ENCODE results near the gene GRM4.

Gene GRM4

GRCh38 chr6:33993653-33994471 lies 152.0 kb downstream of the GRM4 start:
- no peak for DNase-seq (ENCODE audit: low spot score)

DNA sequence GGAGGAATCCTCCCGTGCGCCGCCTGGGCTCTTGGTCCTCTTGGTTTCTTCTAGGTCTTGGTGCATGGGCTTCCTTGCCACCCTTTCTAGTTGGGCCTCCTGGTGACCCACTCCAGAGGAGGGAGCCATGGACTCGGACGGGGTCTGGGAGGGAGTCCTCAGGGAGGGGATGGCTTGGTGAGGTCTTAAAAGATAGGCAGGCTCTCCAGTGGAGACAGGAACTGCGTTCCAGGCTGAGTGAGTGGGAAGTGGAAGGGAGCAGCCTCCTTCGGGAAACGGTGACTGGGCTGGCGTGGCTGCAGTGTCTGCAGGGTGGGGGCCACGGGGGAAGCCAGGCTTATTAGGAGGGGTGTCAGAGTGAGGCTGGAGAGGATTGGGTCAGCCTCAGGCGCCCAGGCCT lies 152.8 kb downstream of the GRM4 start:
- DNase-seq (ENCODE audit: low spot score) = no peak

- DNase-seq (ENCODE audit: low spot score) = no peak
Measured at GRCh38 chr6:33992191-33992590, 153.7 kb downstream of the GRM4 start.

GRCh38 chr6:33991610-33992009 lies 154.3 kb downstream of the GRM4 start:
- DNase-seq (ENCODE audit: low spot score) = no peak

- no peak for DNase-seq (ENCODE audit: low spot score)
Measured at GRCh38 chr6:33990061-33990541, 155.8 kb downstream of the GRM4 start.

DNA sequence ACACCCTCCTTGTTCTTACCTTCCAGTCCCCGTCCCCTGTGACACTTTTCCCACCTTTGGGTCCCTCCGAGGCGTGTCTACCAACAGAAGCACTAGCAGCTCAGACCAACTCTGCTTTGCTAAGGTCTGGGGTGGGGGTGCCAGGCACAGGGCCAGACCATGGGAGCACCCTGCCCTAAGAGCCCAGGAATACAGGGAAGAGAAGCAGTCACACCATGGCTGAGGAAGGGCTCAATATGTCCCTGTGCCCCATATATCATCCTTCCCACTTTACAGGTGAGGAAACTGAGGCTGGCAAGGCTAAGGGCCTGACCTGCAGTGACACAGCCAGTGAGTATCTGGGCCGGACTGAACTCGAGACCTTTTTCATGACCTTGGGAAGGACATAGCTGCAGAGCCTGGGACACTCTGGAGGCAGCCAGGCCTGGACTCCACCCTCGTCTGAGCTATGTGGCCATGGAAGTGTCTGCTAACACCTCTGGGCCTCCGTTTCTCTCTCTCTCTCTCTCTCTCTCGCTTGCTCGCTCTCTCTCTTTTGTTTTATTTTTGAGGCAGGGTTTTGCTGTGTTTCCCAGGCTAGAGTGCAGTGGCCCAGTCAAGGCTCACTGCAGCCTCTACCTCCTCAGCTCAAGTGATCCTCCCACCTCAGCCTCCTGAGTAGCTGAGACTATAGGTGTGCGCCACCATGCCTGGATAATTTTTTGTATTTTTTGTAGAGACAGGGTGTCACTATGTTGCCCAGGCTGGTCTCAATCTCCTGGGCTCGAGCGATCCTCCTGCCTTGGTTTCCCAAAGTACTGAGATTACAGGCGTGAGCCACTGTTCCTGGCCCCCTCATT lies 156.7 kb downstream of the GRM4 start:
- no peak for DNase-seq (ENCODE audit: low spot score)

GRCh38 chr6:33988121-33989015 lies 157.5 kb downstream of the GRM4 start:
- no peak for DNase-seq (ENCODE audit: low spot score)

GRCh38 chr6:33987531-33988021 lies 158.3 kb downstream of the GRM4 start:
- DNase-seq (ENCODE audit: low spot score) = no peak

DNA sequence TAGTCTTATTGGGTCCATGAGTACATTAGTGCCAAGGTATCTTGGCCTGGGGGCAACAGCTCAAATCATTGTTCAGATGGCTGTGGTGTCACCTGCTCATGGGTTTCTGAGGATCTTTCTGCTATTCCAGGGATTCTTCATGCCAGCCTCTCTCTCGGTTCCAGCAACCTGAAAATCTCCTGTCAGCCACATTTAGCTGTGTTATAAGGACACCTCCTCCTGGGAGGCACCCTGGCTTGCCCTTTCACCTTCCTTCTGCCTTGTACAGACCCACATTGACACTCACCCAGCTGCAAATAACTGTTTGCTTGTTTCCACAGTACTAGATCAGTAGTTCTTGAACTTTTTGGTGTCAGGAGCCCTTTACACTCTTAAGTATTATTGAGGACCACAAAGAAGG lies 159.9 kb downstream of the GRM4 start:
- DNase-seq (ENCODE audit: low spot score) = no peak

- DNase-seq (ENCODE audit: low spot score) = no peak
Measured at GRCh38 chr6:33985313-33985751, 160.6 kb downstream of the GRM4 start.

GRCh38 chr6:33984466-33985312 lies 161.2 kb downstream of the GRM4 start:
- no peak for DNase-seq (ENCODE audit: low spot score)

GRCh38 chr6:33983721-33984465 lies 162.0 kb downstream of the GRM4 start:
- no peak for DNase-seq (ENCODE audit: low spot score)

DNA sequence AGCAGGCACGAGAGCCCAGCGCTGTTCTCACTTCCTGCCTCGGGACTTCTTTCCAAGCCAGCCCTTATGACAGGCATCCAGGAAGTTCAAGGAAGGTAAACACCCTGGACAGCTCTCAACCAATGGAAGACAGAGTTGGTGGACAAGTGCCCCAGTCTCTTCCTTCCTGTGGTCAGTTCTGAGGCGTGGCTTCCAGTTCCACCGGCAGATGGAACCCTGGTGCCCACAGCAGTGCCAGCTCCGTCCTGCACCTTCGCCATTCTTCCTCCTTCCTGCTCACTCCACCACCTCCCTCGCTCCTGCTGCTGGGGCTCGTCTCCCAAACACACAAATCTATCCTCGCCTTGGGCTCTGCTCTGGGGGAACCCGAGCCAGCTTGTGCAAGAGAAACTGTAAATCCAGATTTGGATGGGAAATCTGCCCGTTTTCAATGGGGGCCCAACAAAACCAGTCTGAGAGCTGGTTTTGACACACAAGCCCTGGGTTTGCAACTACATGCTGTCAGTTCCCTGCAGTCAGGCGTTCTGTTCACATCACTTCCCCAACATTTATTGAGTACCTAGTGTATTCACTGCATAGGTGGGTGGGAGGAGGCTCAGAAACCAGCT lies 162.7 kb downstream of the GRM4 start:
- no peak for DNase-seq (ENCODE audit: low spot score)

- DNase-seq (ENCODE audit: low spot score) = no peak
Measured at GRCh38 chr6:33981861-33982260, 164.0 kb downstream of the GRM4 start.

- DNase-seq (ENCODE audit: low spot score) = no peak
Measured at GRCh38 chr6:33981421-33981820, 164.5 kb downstream of the GRM4 start.

DNA sequence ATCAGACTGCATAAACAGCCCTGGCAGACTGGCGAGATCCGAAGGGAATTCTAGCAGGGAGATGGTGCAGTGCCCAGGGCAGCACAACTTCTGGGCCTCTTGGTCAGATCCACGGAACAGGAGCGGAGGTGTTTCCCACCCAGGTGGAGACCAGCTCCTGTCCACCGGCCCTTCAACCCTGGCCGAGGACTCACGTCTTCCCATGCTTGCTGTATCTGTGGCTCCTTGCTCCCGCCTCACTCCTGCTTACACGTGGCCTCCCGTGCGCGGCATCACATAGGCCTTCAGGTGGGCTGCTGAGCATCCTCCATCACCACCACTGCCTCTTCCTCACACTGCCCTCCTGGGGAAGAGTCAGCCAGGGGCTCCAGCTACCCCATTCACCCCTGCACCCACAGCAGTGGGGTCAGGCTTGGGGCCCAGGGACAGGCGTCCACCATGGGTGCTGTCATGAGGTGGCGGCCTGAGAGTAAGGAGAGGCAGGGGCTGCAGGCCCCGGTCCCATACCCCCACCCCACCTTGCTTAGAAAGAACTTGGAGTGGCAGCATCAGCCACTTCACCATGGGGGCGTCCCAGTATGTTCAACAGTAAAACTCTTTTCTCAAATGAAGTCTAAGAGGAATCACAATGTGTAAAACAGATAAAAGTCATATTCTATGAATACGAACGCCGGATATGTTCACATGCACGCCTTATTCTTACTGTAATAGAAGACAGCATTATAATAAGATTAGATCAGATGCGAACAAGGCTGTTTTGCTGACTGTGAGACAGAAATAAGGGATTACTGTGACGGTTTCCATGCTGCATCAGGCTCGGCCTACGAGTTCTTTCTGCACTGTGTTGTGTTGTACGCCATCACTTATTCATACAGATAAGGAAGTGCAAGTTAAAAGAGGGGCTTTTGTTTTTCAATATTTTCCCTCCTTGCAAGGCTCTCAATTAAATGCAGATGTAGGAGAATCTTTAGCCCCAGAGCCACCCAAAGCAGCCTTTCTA lies 165.4 kb downstream of the GRM4 start:
- no peak for DNase-seq (ENCODE audit: low spot score)

GRCh38 chr6:33979750-33980149 lies 166.1 kb downstream of the GRM4 start:
- DNase-seq (ENCODE audit: low spot score) = no peak

GRCh38 chr6:33978412-33979150 lies 167.3 kb downstream of the GRM4 start:
- DNase-seq (ENCODE audit: low spot score) = no peak

Data from germinal center (tissue), 1 donor.